ENCODE data around the gene ITPR1. TPM values are rescaled to one million over a fixed set of nuclear protein-coding genes. Genes with fewer than 3 reads are reported as not detected.
A peak's percentile ranks its signal among the peaks of the same experiment; 100 is the strongest.

The ITPR1 gene
- total RNA-seq, 4 donors from 2014 or later, result 15.3 to 50.2 (median 28.7) TPM

DNA sequence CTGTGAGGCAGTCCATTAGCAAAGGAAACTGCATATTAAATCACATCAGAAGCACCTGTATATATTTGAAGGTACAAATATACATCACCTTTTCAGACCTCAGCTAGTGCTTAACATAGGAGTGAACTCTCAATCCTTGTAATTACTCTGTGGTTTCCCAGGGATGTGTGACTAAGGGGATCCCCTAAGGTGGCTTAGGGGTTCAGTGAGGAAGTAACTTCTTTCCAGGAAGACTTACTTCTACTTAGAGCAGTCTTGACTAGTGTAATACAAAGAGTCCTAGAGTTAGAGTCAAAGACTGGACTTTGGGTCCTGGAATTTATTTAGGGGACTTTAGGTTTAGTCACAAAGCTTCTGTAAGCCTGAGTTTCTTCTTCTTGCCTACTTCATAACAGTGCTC is 17.3 kb upstream of the ITPR1 start:
- Histone ChIP-seq H3K4me3 (no peak overlapping the region), H3K27me3 (peaks cover 6% of the 10 kb centered on the region), H3K9me3 (no peaks in the 10 kb centered on the region), H3K27ac (no peak overlapping the region), H3K36me3 (no peaks in the 10 kb centered on the region), H3K4me1 (no peaks in the 10 kb centered on the region)
- in situ Hi-C loops (cut with MboI; ENCODE audit: low pct_ligation_motif_present in 1 of 4, low pct_unique_long_range_greater_than_20kb in 1 of 4, low sequenced_read_pairs in 3 of 4), result no loop called here
- intact Hi-C loops (cut with DNase I; ENCODE audit: low total_unique reads), result no loop called here
- TF ChIP-seq EP300 (IDR thresholded peaks at IDR 0.05; ENCODE audit: low read depth) (no peak), POLR2AphosphoS5 (IDR thresholded peaks at IDR 0.05) (no peak)
- no peak for DNase-seq

DNA sequence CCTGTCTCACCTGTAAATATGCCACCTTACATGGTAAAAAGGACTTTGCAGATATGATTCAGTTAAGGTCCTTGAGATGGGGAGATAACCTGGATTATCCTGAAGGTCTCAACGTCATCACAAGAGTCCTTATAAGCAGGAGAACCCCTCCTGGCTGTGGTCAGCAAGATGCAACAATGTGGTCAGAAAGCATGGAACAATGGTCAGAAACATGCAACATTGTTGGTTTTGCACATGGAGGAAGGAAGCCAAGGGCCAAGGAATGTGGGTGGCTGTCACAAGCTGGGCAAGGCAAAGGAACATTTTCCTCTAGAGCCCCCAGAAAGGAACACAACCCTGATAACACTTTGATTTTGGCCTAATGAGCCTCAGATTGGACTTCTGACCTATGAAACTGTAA is 16.7 kb upstream of the ITPR1 start:
- DNase-seq, result no peak
- Histone ChIP-seq H3K27ac (no peak overlapping the region), H3K4me1 (no peaks in the 10 kb centered on the region), H3K27me3 (peaks cover 6% of the 10 kb centered on the region), H3K4me3 (no peak overlapping the region), H3K36me3 (no peaks in the 10 kb centered on the region), H3K9me3 (no peaks in the 10 kb centered on the region)
- 37 to 64% methylated on average over 1 of the region's 1 CpG for WGBS, 2 donors (ENCODE audit: low coverage in 1 of 2)
- intact Hi-C loops (cut with DNase I; ENCODE audit: low total_unique reads) (no loop called here), in situ Hi-C loops (cut with MboI; ENCODE audit: low pct_ligation_motif_present in 1 of 4, low pct_unique_long_range_greater_than_20kb in 1 of 4, low sequenced_read_pairs in 3 of 4) (no loop called here)
- TF ChIP-seq POLR2A (IDR thresholded peaks at IDR 0.05), result no peak
- TF ChIP-seq, protein P1, sequence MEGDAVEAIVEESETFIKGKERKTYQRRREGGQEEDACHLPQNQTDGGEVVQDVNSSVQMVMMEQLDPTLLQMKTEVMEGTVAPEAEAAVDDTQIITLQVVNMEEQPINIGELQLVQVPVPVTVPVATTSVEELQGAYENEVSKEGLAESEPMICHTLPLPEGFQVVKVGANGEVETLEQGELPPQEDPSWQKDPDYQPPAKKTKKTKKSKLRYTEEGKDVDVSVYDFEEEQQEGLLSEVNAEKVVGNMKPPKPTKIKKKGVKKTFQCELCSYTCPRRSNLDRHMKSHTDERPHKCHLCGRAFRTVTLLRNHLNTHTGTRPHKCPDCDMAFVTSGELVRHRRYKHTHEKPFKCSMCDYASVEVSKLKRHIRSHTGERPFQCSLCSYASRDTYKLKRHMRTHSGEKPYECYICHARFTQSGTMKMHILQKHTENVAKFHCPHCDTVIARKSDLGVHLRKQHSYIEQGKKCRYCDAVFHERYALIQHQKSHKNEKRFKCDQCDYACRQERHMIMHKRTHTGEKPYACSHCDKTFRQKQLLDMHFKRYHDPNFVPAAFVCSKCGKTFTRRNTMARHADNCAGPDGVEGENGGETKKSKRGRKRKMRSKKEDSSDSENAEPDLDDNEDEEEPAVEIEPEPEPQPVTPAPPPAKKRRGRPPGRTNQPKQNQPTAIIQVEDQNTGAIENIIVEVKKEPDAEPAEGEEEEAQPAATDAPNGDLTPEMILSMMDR (IDR thresholded peaks at IDR 0.05), result no peak
- TF ChIP-seq EP300 (IDR thresholded peaks at IDR 0.05; ENCODE audit: low read depth), result no peak
- no peak for TF ChIP-seq POLR2AphosphoS5 (IDR thresholded peaks at IDR 0.05)

DNA sequence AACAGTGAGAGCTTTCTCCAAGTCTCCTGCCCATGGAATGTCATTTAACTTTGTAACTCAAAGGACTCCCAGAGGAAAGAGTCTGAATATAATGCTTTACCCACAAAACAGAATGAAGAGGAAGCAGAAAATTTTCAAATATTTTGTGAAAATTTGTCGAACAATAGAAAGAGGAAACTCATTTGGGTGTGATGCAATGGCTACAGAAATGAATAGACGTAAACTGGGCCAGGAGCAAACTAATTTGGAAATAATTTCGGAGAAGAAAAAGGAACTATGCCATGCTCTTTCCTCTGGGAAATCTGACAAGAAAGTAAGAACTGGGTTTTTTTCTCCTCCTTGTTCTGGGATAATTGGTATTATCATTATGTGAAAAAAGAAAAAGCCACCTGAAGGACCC is 14.9 kb upstream of the ITPR1 start:
- no peak for DNase-seq
- Histone ChIP-seq H3K27me3 (peaks cover 3% of the 10 kb centered on the region), H3K4me1 (no peaks in the 10 kb centered on the region), H3K27ac (no peak overlapping the region), H3K9me3 (no peaks in the 10 kb centered on the region), H3K4me3 (no peak overlapping the region), H3K36me3 (no peaks in the 10 kb centered on the region)
- TF ChIP-seq POLR2AphosphoS5 (IDR thresholded peaks at IDR 0.05) (no peak), EP300 (IDR thresholded peaks at IDR 0.05; ENCODE audit: low read depth) (no peak), POLR2A (IDR thresholded peaks at IDR 0.05) (no peak)
- TF ChIP-seq, protein P1 (IDR thresholded peaks at IDR 0.05), result no peak
- intact Hi-C loops (cut with DNase I; ENCODE audit: low total_unique reads), result no loop called here
- WGBS, 2 donors (ENCODE audit: low coverage in 1 of 2), result 65 to 69% methylated on average over 3 of the region's 3 CpGs
- in situ Hi-C loops (cut with MboI; ENCODE audit: low pct_ligation_motif_present in 1 of 4, low pct_unique_long_range_greater_than_20kb in 1 of 4, low sequenced_read_pairs in 3 of 4), result no loop called here

DNA sequence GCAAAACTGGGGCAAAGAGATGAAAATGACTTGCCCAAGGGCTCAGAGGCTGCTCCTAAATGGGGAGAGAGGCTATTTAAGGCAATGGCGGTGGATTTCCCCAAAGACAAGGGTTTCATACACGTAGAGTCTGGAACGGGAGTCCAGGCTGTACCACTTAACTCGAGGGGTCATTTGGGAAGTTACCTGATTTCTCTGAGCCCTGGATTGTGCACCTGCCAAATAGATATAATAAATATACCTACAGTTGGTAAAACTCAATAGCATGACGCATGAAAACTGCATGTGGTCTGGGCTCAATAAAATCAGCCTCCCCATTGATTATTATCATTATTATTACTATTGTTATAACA is 1.3 kb upstream of the ITPR1 start:
- H3K4me1 ChIP-seq, result peaks cover 0 to 33% (median 14%) of the 10 kb centered on the region in 4 donors
- peak overlapping the region in 3 of 4 donors; percentile 90 to 91 (median 91) for H3K27ac ChIP-seq
- peak overlapping the region in 3 of 4 donors; percentile 68 to 73 (median 72) for H3K4me3 ChIP-seq

More for the DNA sequence above, 1.3 kb upstream of the ITPR1 start:
- TF ChIP-seq EP300 (IDR thresholded peaks at IDR 0.05; ENCODE audit: low read depth) (no peak), POLR2A (IDR thresholded peaks at IDR 0.05) (no peak), POLR2AphosphoS5 (IDR thresholded peaks at IDR 0.05) (no peak)
- TF ChIP-seq, protein P1 (IDR thresholded peaks at IDR 0.05), result no peak
- in situ Hi-C loops (cut with MboI; ENCODE audit: low pct_ligation_motif_present in 1 of 4, low pct_unique_long_range_greater_than_20kb in 1 of 4, low sequenced_read_pairs in 3 of 4) (no loop called here), intact Hi-C loops (cut with DNase I; ENCODE audit: low total_unique reads) (loop anchor here (5.0 kb wide), 1 partner anchor 90 kb away; no protein-coding TSS in a partner anchor)
- WGBS, 2 donors (ENCODE audit: low coverage in 1 of 2), result 30 to 31% methylated on average over 5 of the region's 5 CpGs
- H3K36me3 ChIP-seq, result no peaks in the 10 kb centered on the region
- no peak for DNase-seq
- H3K9me3 ChIP-seq, result no peaks in the 10 kb centered on the region
- H3K27me3 ChIP-seq, result no peaks in the 10 kb centered on the region
